GM19351 (cell line): Measurements from ENCODE around the gene SERPINA10.

Experiments used
- ATAC-seq: cut with Tn5 transposase; IDR thresholded peaks from one replicate; pipeline ENCODE4 v1.9.1; 2021; ENCODE audit warnings: mild to moderate bottlenecking, moderate library complexity; ENCODE audit not compliant: unreplicated experiment

The SERPINA10 gene

DNA sequence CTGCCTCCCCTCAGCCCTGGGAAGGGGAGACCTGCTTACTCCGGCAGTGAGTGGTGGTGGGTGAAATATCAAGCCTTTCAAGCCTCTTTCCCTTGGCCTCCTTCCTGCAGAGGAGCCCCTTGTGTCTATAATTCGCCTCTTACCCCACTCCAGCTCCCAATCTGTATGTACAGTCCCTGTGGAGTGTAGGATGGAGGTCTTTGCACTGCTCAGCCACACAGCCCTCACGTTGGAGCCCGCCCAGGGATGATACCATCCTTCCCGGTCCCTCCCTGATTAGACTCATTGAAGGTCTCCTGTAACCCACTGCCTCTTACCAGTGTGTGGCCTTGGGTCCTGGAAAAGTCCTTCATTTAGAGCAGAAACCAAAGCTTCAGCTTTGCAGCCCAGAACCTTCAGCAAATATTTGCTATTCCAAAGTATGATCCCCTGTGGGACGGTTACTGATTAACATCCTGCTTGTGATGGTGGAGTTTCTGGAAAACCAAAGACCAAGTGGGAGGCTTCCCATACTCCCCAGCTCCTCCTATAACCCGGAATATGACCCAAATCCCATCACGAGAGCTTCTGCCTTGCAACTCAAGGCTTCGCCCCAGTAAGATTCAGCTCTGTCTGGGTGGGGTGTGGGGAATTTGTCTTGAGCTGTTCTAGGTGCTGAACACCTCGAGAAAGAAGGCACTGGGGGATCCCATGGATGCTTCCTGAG is at the start of gene SERPINA10:
SERPINA10 (minus strand) TSS at position 397 of the 706 bp plus-strand sequence. CDS start 2,675 bp downstream, outside the sequence.
- no peak for ATAC-seq

GRCh38 chr14:94342334-94342934 is 49.4 kb upstream of the SERPINA10 start:
- ATAC-seq, result no peak

GRCh38 chr14:94341656-94342333 is 48.7 kb upstream of the SERPINA10 start:
- ATAC-seq, result no peak

DNA sequence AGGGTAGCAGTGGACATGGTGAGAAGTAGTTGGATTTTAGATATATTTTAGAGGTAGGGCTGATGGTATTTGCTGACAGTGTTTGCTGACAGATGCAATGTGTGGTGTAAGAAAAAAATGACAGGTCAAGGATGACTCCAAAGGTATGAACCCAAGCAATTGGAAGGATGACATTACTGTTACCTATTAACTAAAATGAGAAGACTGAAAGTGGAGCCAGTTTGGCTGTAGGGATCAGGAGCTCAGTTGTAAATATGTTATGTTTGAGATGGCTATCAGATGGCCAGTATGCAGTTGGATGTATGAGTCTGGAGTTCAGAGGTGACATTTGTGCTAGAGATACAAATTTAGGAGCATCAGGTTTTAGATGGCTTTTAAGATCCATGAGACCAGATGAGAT is 47.5 kb upstream of the SERPINA10 start:
- no peak for ATAC-seq

DNA sequence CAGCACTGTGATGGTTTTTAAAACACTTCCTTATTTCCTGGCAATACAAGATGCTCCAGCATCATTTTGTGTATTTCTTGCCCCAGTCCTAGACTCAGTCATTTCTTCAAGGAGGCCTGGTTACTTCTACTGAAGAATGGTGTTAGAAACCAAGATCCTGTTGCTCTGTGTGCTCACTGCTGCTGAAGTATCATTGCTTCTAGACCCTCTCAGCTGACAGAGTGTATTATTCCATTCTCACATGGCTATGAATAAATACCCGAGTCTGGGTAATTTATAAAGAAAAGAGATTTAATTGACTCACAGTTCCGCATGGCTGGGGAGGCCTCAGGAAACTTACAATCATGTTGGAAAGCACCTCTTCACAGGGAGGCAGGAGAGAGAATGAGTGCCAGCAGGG is 45.0 kb upstream of the SERPINA10 start:
- ATAC-seq, result no peak

GRCh38 chr14:94337274-94337673 is 44.2 kb upstream of the SERPINA10 start:
- ATAC-seq, result no peak

DNA sequence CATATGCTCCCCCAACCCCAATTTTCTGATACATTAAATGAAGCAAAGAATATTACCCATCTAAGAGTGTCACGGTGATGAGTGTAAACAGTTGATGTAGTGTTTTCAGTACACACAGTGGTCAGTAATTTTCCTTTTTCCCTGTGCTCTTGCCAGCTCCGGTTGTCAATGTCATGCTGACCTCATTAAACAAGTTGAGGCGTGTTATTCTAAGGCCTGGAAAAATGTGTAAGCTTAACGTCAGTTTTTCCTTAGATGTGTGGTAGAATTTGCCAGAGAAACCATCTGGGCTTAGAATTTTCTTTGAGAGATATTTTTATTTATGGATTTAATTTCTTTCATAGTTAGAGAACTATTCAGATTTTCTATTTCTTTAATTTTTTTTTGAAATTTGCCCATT is 41.8 kb upstream of the SERPINA10 start:
- ATAC-seq, result no peak

DNA sequence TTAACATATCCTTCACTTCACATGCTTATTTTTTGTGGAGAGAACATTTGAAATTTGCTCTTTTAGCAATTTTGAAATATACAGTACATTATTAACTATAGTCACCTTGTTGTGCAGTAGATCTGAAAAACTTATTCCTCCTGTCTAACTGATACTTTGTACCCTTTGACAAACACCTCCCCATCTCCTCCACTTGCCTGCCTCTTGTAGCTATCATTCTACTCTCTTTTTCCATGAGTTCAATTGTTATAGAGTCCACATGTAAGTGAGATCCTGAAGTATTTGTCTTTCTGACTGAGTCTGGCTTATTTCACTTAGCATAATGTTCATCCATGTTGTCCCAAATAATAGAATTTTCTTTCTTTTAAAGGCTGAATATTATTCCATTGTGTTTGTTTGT is 39.5 kb upstream of the SERPINA10 start:
- no peak for ATAC-seq

GRCh38 chr14:94332063-94332583 is 39.1 kb upstream of the SERPINA10 start:
- no peak for ATAC-seq

DNA sequence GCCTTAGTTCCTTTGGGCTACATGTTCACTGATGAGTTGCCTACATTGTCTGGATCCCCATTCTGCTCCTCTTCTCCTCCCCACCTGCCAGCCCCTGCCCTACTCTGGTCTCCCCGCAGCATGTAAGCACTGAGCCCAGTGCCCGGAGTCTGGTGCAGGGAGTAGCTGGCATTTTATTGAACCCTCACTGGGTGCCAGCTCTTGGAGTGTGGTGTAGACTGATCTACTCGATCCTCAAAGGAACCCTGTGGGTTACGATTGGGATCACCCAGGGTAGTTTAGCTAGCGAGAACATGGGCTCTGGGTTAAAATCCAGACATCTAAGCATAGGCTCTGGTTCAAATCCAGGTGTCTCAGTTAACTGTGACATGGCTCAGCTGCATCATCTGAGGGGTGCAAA is 38.4 kb upstream of the SERPINA10 start:
- no peak for ATAC-seq

DNA sequence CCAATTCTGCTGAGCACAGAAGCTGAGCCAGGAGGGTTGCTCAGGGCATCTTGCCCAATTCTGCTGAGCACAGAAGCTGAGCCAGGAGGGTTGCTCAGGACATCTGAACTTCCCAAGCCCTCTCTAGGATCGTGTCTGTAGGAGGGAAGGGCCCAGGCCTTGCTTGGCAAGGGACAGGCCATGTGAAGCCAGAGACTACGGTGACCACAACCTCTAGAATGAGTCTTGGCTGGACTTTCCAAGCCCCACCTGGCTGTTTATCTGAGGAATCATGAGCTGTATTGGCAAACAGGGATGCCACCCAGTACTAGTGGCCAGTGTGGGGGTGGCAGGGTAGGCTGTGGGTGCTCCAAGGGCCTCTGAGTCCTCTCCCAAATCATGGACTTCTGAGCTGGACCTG is 37.8 kb upstream of the SERPINA10 start:
- ATAC-seq, result no peak

DNA sequence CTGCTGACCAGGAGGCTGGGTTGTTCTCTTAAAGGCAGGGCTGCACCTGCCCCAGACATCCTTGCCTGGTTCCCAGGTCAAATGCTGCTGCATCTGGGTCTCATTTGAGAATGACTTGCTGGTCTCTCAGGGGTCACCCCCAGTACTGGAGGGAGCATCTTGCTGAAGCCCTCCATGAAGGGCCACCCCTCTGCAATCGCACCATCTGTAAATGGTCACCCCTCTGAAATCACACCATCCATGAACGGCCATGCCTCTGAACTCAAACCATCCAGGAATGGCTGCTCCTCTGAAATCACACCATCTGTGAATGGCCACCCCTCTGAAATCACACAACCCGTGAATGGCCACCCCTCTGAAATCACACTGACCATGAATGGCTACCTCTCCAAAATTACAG is 37.4 kb upstream of the SERPINA10 start:
- ATAC-seq, result no peak

DNA sequence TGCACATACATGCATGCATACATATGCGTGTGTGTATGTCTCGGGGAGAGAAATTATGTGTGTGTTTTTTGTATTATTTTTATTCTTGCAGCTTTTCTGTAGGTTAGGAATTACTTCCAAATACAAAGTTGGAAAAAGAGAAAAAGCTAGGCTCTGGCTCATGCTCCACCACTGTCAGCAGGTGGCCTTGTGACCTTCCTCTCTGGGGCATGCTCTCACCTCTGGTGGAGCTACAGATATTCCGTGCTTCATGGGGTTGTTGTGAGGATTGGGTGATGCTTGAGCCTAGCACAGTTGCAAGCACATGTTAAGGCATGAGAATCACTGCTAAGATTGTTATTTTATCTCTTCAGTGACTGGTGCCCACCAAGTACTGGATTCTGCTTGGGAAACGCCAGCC is 36.8 kb upstream of the SERPINA10 start:
- ATAC-seq, result no peak

DNA sequence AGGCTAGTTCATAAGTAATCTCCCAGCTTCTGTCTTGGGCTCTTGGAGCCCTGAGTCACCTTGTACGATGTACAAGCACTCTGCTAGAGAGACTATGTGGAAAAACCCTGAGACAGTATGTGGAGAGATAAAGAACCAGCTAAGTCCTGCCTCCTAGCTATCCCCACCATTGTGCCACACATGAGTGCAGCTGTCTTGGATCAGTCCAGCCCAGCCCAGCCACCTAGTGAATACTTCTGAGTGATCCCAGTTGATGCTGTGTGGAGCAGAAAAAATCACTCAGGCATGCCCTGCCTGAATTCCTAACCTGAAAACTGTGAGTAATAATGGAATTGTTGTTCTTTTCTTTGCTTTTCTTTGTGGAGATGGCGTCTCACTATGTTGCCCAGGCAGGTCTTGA is 35.1 kb upstream of the SERPINA10 start:
- no peak for ATAC-seq

DNA sequence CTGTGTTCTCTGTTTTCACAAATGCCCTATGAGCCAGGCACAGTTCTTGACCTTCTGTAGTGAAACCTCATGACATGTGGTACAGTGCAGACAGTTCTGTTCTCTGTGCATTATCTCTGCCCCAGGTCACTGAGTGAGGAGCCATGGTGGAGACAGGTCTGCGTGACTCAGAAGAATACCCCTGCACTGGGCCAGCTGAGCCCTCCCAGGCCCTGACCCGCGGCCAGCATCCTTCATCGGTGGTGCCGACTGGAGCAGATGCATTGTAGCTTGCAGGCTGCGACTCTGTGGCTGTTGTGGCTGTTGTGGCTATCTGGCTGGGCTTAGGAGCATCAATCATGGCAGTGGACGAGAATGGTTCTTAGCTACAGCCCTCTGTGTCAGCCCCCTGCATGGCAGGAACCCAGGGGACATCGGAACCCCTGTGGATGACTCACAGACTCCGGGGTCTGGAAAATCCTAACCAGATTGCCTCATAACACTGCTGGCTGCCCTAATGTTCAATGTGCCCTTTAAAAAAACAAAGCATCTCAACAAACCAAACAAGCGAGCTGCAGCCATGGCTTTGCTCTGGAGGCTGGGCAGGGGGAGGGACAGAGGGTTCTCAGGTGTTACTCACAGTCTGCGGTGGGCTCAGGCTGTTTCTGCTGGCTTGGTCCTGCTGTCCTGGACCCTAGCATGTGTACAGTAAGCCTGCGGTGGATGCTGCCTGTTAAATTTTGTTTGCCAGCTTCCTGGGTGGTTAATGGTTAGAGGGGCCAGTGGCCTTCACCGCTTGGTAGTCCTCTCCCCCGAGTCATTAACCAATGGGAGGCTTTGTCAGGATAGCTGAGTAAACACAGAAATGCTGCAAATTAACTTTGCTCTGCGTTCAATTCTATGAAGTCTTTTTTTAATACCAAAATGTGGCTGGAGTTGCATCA is 29.8 kb upstream of the SERPINA10 start, which contains the start of gene SERPINA6:
SERPINA6 (minus strand) TSS at position 689 of the 923 bp plus-strand sequence. CDS start 8,688 bp downstream, outside the sequence.
- no peak for ATAC-seq

GRCh38 chr14:94321421-94322271 is 28.6 kb upstream of the SERPINA10 start:
- no peak for ATAC-seq

DNA sequence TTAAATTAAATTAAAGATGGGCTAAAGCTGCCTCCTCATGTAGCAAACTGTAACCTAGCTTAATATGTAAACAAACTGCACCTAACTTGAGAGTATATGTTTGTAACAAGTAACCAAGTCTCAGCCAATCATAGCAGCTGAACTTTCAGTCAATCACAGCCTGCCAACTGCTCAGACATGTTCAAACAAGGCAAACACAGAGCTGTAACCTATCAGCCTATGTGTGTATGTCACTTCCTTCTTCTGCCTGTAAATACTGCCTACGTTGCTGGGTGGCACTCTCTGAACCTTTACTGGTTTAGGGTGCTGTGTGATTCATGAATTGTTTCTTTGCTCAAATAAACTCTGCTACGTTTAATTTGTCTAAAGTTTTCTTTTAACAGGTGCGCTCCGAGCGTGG is 27.2 kb upstream of the SERPINA10 start:
- ATAC-seq, result no peak

DNA sequence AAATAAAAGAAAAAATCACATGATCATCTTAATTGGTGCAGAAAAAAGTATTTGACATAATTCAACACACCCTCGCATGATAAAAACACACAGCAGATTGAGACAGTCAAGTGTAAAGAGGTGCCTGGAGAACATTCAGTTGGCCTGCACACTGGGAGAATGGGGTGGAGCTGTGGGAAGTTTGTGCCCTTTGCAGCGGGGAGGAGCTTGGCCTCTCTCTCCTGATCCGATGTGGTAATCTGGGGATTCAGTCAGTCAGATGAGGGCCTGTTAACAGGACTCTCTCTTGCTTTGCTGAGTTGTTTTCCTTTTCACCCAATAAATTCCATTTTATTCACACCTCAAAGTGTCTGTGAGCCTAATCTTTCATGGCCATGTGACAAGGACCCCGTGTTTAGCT is 24.2 kb upstream of the SERPINA10 start:
- ATAC-seq, result no peak

- no peak for ATAC-seq
Observed at GRCh38 chr14:94316692-94317091, 23.6 kb upstream of the SERPINA10 start.

DNA sequence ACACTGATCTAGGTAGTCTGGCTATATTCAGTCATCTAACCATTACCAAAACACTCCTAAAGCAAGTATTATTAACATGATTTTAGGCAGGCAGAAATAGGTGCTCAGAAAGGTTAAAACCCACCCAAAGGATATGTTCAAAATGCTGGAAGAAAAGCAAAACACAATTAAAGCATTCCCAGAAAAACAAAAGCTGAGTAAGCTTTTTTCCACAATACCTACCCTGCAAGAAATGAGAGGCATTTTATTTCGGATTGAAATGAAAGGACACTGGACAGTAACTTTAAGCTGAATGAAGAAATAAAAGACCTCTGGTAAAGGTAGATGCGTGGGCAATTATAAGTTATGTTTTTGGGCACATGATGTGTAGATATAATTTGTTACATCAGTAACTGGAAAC is 21.8 kb upstream of the SERPINA10 start:
- ATAC-seq, result no peak
